ENCODE data around the gene DIP2C.

DIP2C gene

GRCh38 chr10:423178-423577 lies 266.3 kb downstream of the DIP2C start:
- H3K4me1 ChIP-seq (ENCODE audit: control insufficient read depth, insufficient read depth, low read length, unreplicated experiment), result no peaks in the 10 kb centered on the region
- H3K27ac ChIP-seq (ENCODE audit: low read depth, low read length), result no peak overlapping the region
- H3K36me3 ChIP-seq (ENCODE audit: insufficient read depth, low read length), result peaks cover 7% of the 10 kb centered on the region; the same call in 1 of the 2 replicates
- no peaks in the 10 kb centered on the region for H3K27me3 ChIP-seq (ENCODE audit: insufficient read depth, low read length)
- H3K4me3 ChIP-seq (ENCODE audit: low read depth, low read length), result no peak overlapping the region
- H3K79me2 ChIP-seq (ENCODE audit: control insufficient read depth, insufficient read depth, low read length, unreplicated experiment), result no peaks in the 10 kb centered on the region
- H2AFZ ChIP-seq (ENCODE audit: low read length, unreplicated experiment), result no peak overlapping the region

- no peak overlapping the region for H2AFZ ChIP-seq (ENCODE audit: low read length, unreplicated experiment)
- H3K4me1 ChIP-seq (ENCODE audit: control insufficient read depth, insufficient read depth, low read length, unreplicated experiment), result no peaks in the 10 kb centered on the region
- H3K27me3 ChIP-seq (ENCODE audit: insufficient read depth, low read length), result no peaks in the 10 kb centered on the region
- no peaks in the 10 kb centered on the region for H3K79me2 ChIP-seq (ENCODE audit: control insufficient read depth, insufficient read depth, low read length, unreplicated experiment)
- no peak overlapping the region for H3K27ac ChIP-seq (ENCODE audit: low read depth, low read length)
- H3K36me3 ChIP-seq (ENCODE audit: insufficient read depth, low read length), result peaks cover 7% of the 10 kb centered on the region; the same call in 1 of the 2 replicates
- no peak overlapping the region for H3K4me3 ChIP-seq (ENCODE audit: low read depth, low read length)
Observed at GRCh38 chr10:422675-423074, 266.8 kb downstream of the DIP2C start.

DNA sequence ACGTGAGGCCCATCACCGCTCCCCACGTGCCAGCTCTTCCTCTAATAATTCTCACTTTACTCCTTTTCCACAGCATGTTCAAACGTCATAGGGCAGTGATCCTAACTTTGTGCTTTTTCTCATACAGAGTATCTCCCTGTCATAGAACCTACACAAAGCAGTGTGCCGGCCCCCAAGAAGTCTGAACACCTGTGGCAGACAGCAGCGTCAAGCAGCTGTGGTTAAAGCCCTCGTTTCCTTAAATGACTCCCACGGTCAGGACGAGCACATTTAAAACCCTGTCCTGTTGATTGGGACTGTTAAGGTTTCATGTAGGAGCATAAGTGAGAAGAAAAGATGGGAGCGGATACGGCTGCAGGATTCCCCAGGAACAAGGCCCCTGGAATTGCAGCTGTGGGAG lies 267.2 kb downstream of the DIP2C start:
- Histone ChIP-seq H3K4me1 (ENCODE audit: control insufficient read depth, insufficient read depth, low read length, unreplicated experiment) (no peaks in the 10 kb centered on the region), H3K27me3 (ENCODE audit: insufficient read depth, low read length) (no peaks in the 10 kb centered on the region), H3K4me3 (ENCODE audit: low read depth, low read length) (no peak overlapping the region)

DNA sequence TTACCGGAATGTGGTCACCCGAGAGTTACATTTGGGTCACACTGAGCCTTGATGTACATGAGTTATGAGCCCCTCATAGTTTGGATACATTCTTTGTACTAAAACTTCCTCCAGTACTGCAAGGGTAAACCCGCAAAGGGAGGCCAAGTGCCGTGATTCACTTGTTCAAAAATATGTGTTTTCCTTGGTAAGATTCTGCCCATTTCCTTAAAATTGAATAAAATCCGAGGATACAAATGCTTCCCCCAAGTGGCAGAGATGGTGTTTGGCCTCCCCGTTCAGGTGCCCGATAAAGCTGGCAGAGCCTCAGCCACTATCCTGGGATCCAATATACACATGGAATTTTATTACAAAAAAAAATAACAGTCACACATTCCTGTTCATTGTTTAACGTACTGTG lies 268.3 kb downstream of the DIP2C start:
- no peaks in the 10 kb centered on the region for H3K4me1 ChIP-seq (ENCODE audit: control insufficient read depth, insufficient read depth, low read length, unreplicated experiment)
- no peaks in the 10 kb centered on the region for H3K27me3 ChIP-seq (ENCODE audit: insufficient read depth, low read length)
- no peak overlapping the region for H3K4me3 ChIP-seq (ENCODE audit: low read depth, low read length)
- H3K27ac ChIP-seq (ENCODE audit: low read depth, low read length), result no peak overlapping the region
- H2AFZ ChIP-seq (ENCODE audit: low read length, unreplicated experiment), result no peak overlapping the region
- H3K36me3 ChIP-seq (ENCODE audit: insufficient read depth, low read length), result peaks cover 7% of the 10 kb centered on the region; the same call in 1 of the 2 replicates
- H3K79me2 ChIP-seq (ENCODE audit: control insufficient read depth, insufficient read depth, low read length, unreplicated experiment), result no peaks in the 10 kb centered on the region

More for the DNA sequence above, 267.2 kb downstream of the DIP2C start:
- Histone ChIP-seq H2AFZ (ENCODE audit: low read length, unreplicated experiment) (no peak overlapping the region), H3K27ac (ENCODE audit: low read depth, low read length) (no peak overlapping the region), H3K79me2 (ENCODE audit: control insufficient read depth, insufficient read depth, low read length, unreplicated experiment) (no peaks in the 10 kb centered on the region), H3K36me3 (ENCODE audit: insufficient read depth, low read length) (peaks cover 7% of the 10 kb centered on the region; the same call in 1 of the 2 replicates)

DNA sequence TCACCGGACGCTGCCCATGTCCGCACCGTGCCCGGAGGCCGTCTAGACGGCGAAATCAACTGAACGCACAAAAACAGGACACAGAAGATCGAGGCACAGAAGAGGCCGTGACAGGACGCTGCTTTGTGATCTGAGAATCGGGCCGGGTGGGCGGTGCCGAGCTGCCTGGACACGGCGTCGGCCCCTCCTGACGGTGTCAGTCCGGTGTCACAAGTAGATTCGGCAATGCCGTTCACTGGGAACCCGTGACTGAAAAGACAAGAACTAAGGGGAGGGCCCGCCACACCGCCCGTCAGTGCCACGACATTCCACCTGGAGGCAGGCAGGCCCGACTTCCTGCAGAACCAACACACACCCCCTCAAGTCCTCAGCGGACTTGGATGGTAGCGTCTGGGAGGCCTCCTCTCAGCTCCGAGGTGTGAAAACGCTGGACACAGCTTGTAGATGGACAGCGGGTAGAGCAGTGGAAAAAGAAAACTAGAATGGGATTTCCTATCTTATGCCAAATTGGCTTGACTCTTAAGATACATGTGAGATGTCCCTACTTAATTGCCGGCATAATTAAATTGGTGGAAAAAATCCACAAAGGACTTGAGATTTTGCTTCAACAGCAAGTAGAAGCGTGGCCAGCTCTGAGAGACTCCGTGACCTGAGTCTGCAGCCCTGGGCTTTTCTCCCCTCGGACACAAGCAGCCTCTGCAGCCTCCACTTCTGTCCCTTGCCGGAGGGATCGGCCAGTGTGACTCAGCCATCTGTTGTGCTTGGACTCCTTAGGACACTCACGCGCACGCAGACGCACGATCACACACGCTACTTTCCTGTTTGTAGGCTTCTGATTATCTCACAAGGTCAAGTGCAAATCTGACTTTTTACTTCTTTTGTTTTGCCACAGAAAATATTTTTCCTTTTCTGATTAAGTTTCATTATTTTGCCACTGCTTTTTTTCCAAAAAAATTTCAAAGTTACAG lies 269.0 kb downstream of the DIP2C start:
- peaks cover 7% of the 10 kb centered on the region; the same call in 1 of the 2 replicates for H3K36me3 ChIP-seq (ENCODE audit: insufficient read depth, low read length)
- no peaks in the 10 kb centered on the region for H3K79me2 ChIP-seq (ENCODE audit: control insufficient read depth, insufficient read depth, low read length, unreplicated experiment)
- H3K27me3 ChIP-seq (ENCODE audit: insufficient read depth, low read length), result no peaks in the 10 kb centered on the region
- no peak overlapping the region for H2AFZ ChIP-seq (ENCODE audit: low read length, unreplicated experiment)
- no peak overlapping the region for H3K4me3 ChIP-seq (ENCODE audit: low read depth, low read length)
- H3K27ac ChIP-seq (ENCODE audit: low read depth, low read length), result no peak overlapping the region
- H3K4me1 ChIP-seq (ENCODE audit: control insufficient read depth, insufficient read depth, low read length, unreplicated experiment), result no peaks in the 10 kb centered on the region

- no peak overlapping the region for H2AFZ ChIP-seq (ENCODE audit: low read length, unreplicated experiment)
- H3K27ac ChIP-seq (ENCODE audit: low read depth, low read length), result no peak overlapping the region
- H3K36me3 ChIP-seq (ENCODE audit: insufficient read depth, low read length), result peaks cover 7% of the 10 kb centered on the region; the same call in 1 of the 2 replicates
- no peak overlapping the region for H3K4me3 ChIP-seq (ENCODE audit: low read depth, low read length)
- H3K4me1 ChIP-seq (ENCODE audit: control insufficient read depth, insufficient read depth, low read length, unreplicated experiment), result no peaks in the 10 kb centered on the region
- no peaks in the 10 kb centered on the region for H3K79me2 ChIP-seq (ENCODE audit: control insufficient read depth, insufficient read depth, low read length, unreplicated experiment)
- no peaks in the 10 kb centered on the region for H3K27me3 ChIP-seq (ENCODE audit: insufficient read depth, low read length)
Observed at GRCh38 chr10:418894-419293, 270.6 kb downstream of the DIP2C start.

GRCh38 chr10:418226-418625 lies 271.2 kb downstream of the DIP2C start:
- peaks cover 7% of the 10 kb centered on the region; the same call in 1 of the 2 replicates for H3K36me3 ChIP-seq (ENCODE audit: insufficient read depth, low read length)
- no peaks in the 10 kb centered on the region for H3K79me2 ChIP-seq (ENCODE audit: control insufficient read depth, insufficient read depth, low read length, unreplicated experiment)
- no peak overlapping the region for H3K27ac ChIP-seq (ENCODE audit: low read depth, low read length)
- H3K4me3 ChIP-seq (ENCODE audit: low read depth, low read length), result no peak overlapping the region
- no peaks in the 10 kb centered on the region for H3K27me3 ChIP-seq (ENCODE audit: insufficient read depth, low read length)
- no peaks in the 10 kb centered on the region for H3K4me1 ChIP-seq (ENCODE audit: control insufficient read depth, insufficient read depth, low read length, unreplicated experiment)
- no peak overlapping the region for H2AFZ ChIP-seq (ENCODE audit: low read length, unreplicated experiment)

DNA sequence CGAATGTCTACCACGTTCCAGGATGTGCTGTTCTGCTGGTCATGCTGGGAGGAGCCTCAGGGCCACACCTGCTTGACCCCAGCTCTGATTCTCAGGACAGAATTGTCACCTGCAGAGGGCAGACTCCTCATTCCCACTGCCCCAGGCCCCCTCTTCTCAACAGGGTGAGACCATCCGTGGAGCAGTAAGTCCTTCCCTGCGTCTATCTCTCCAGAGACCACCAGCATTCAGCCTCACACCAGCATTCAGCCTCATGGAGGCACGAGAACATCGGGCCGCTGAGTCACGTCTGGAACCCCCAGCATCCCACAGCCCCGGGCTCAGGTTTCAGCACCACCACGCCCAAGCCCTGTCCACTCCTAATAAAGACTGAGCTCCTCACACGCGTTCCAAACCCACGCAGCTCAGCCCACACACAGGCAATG lies 273.4 kb downstream of the DIP2C start:
- no peak overlapping the region for H3K27ac ChIP-seq (ENCODE audit: low read depth, low read length)
- no peaks in the 10 kb centered on the region for H3K4me1 ChIP-seq (ENCODE audit: control insufficient read depth, insufficient read depth, low read length, unreplicated experiment)
- peaks cover 7% of the 10 kb centered on the region; the same call in 1 of the 2 replicates for H3K36me3 ChIP-seq (ENCODE audit: insufficient read depth, low read length)
- H3K4me3 ChIP-seq (ENCODE audit: low read depth, low read length), result no peak overlapping the region
- no peaks in the 10 kb centered on the region for H3K27me3 ChIP-seq (ENCODE audit: insufficient read depth, low read length)
- H2AFZ ChIP-seq (ENCODE audit: low read length, unreplicated experiment), result no peak overlapping the region
- no peaks in the 10 kb centered on the region for H3K79me2 ChIP-seq (ENCODE audit: control insufficient read depth, insufficient read depth, low read length, unreplicated experiment)

DNA sequence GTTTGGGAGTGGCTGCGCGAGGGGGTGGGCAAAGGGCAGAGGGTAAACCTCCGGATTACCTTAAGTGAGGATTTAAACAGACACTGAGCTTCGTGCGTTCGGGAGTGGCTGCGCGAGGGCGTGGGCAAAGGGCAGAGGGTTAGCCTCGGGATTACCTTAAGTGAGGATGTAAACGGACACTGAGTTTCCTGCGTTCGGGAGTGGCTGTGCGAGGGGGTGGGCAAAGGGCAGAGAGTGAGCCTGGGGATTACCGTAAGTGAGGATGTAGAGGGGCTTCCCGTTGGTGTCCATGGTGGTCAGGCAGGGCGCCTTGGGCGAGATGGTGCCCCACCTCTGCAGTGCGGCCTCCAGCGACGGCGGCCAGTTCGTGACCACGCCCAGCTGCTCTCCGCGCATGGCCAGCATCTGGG lies 275.8 kb downstream of the DIP2C start:
- Histone ChIP-seq H3K27ac (ENCODE audit: low read depth, low read length) (no peak overlapping the region), H3K36me3 (ENCODE audit: insufficient read depth, low read length) (peaks cover 3% of the 10 kb centered on the region; the same call in 1 of the 2 replicates), H3K79me2 (ENCODE audit: control insufficient read depth, insufficient read depth, low read length, unreplicated experiment) (no peaks in the 10 kb centered on the region), H2AFZ (ENCODE audit: low read length, unreplicated experiment) (no peak overlapping the region), H3K27me3 (ENCODE audit: insufficient read depth, low read length) (no peaks in the 10 kb centered on the region), H3K4me3 (ENCODE audit: low read depth, low read length) (no peak overlapping the region), H3K4me1 (ENCODE audit: control insufficient read depth, insufficient read depth, low read length, unreplicated experiment) (no peaks in the 10 kb centered on the region)

GRCh38 chr10:412109-412508 lies 277.4 kb downstream of the DIP2C start:
- Histone ChIP-seq H3K36me3 (ENCODE audit: insufficient read depth, low read length) (peaks cover 19% of the 10 kb centered on the region), H2AFZ (ENCODE audit: low read length, unreplicated experiment) (no peak overlapping the region), H3K4me1 (ENCODE audit: control insufficient read depth, insufficient read depth, low read length, unreplicated experiment) (no peaks in the 10 kb centered on the region), H3K27ac (ENCODE audit: low read depth, low read length) (no peak overlapping the region), H3K79me2 (ENCODE audit: control insufficient read depth, insufficient read depth, low read length, unreplicated experiment) (no peaks in the 10 kb centered on the region), H3K4me3 (ENCODE audit: low read depth, low read length) (no peak overlapping the region), H3K27me3 (ENCODE audit: insufficient read depth, low read length) (no peaks in the 10 kb centered on the region)

DNA sequence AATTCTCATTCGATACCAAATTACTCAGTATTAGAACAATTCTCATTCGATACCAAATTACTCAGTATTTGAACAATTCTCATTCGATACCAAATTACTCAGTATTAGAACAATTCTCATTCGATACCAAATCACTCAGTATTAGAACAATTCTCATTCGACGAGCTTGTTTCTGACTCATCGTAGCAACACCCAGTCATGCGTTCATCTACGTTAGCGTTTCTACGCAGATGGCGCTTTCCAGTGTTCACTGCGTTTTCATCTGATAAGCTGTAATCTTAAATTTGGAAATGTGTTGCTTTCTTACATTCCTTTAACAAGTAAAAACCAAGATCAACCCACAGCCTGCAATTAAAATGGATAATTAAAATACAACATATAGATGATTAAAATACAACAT lies 277.9 kb downstream of the DIP2C start:
- Histone ChIP-seq H3K27me3 (ENCODE audit: insufficient read depth, low read length) (no peaks in the 10 kb centered on the region), H3K27ac (ENCODE audit: low read depth, low read length) (no peak overlapping the region), H3K79me2 (ENCODE audit: control insufficient read depth, insufficient read depth, low read length, unreplicated experiment) (no peaks in the 10 kb centered on the region), H3K4me1 (ENCODE audit: control insufficient read depth, insufficient read depth, low read length, unreplicated experiment) (no peaks in the 10 kb centered on the region), H2AFZ (ENCODE audit: low read length, unreplicated experiment) (no peak overlapping the region), H3K36me3 (ENCODE audit: insufficient read depth, low read length) (peaks cover 21% of the 10 kb centered on the region), H3K4me3 (ENCODE audit: low read depth, low read length) (no peak overlapping the region)

Data from ACC112 (cell line).